ENCODE measurements around the gene MAMDC4. TPM values are rescaled to one million over a fixed set of nuclear protein-coding genes. Genes with fewer than 3 reads are reported as not detected.

Gene MAMDC4
- polyA plus RNA-seq, 3 donors: 0.07 to 5.2 TPM; not detected in 1

- H3K4me3 Mint-ChIP-seq: peak overlapping the region; percentile 80 to 92
- intact Hi-C loops (cut with micrococcal nuclease): no loop called here
- peaks cover 9% of the 10 kb centered on the region for H3K79me2 ChIP-seq (ENCODE audit: insufficient read depth, low read length)
These were observed 30.9 kb upstream of the MAMDC4 start for GRCh38 chr9:136820971-136821825.

GRCh38 chr9:136821826-136822544 is 30.2 kb upstream of the MAMDC4 start:
- peaks cover 0 to 7% of the 10 kb centered on the region in 2 donors for H3K27me3 ChIP-seq (ENCODE audit: control insufficient read depth in 2 of 2, insufficient read depth in 2 of 2, low read length in 2 of 2)
- DNase-seq: no peak
- H4K20me1 ChIP-seq (ENCODE audit: insufficient read depth, low read length): peaks cover 54% of the 10 kb centered on the region
- peaks cover 8 to 11% (median 10%) of the 10 kb centered on the region in 3 donors for H3K27me3 Mint-ChIP-seq (ENCODE audit: low read depth in 3 of 3)
- H3K9me3 Mint-ChIP-seq: peaks cover 0 to 2% (median 0%) of the 10 kb centered on the region in 7 donors
- peaks cover 9% of the 10 kb centered on the region for H3K4me1 Mint-ChIP-seq
- peaks cover 6 to 15% of the 10 kb centered on the region in 2 donors for H3K4me1 ChIP-seq (ENCODE audit: control insufficient read depth in 1 of 2, insufficient read depth in 2 of 2, low read length in 2 of 2)
- intact Hi-C loops (cut with micrococcal nuclease): no loop called here
- H3K36me3 Mint-ChIP-seq: peaks cover 43 to 67% of the 10 kb centered on the region in 2 donors
- peaks cover 5% of the 10 kb centered on the region for H3K79me2 ChIP-seq (ENCODE audit: insufficient read depth, low read length)
- H3K9me3 ChIP-seq (replicated peaks in 1 of 2; ENCODE audit: control insufficient read depth in 1 of 2, insufficient read depth in 1 of 2, low read length in 2 of 2): no peaks in the 10 kb centered on the region
- no peak overlapping the region for H3K27ac ChIP-seq (ENCODE audit: low read depth in 1 of 2, low read length in 2 of 2)
- H3K36me3 ChIP-seq (replicated peaks in 1 of 2; ENCODE audit: control insufficient read depth in 1 of 2, insufficient read depth in 2 of 2, low read length in 2 of 2): peaks cover 27 to 48% of the 10 kb centered on the region in 2 donors
- peak overlapping the region in 1 of 2 donors; percentile 64 for H3K4me3 Mint-ChIP-seq
- H3K9ac ChIP-seq (ENCODE audit: insufficient read depth, low read length, poor library complexity, severe bottlenecking): peak overlapping the region; percentile 43
- H3K4me3 ChIP-seq (replicated peaks in 1 of 3; ENCODE audit: low read depth in 2 of 3, low read length in 3 of 3): peak overlapping the region in 1 of 3 experiments; percentile 60
- WGBS (ENCODE audit: insufficient coverage): 76% methylated on average over 31 of the region's 42 CpGs
- no peak overlapping the region for H3K27ac Mint-ChIP-seq
- peak overlapping the region; percentile 67 for H3K4me2 ChIP-seq (replicated peaks; ENCODE audit: extremely low read depth, low read length, poor library complexity, severe bottlenecking)
- H2AFZ ChIP-seq (ENCODE audit: insufficient read depth, low read depth, low read length, poor library complexity, severe bottlenecking): no peak overlapping the region
- TF ChIP-seq, protein P1, sequence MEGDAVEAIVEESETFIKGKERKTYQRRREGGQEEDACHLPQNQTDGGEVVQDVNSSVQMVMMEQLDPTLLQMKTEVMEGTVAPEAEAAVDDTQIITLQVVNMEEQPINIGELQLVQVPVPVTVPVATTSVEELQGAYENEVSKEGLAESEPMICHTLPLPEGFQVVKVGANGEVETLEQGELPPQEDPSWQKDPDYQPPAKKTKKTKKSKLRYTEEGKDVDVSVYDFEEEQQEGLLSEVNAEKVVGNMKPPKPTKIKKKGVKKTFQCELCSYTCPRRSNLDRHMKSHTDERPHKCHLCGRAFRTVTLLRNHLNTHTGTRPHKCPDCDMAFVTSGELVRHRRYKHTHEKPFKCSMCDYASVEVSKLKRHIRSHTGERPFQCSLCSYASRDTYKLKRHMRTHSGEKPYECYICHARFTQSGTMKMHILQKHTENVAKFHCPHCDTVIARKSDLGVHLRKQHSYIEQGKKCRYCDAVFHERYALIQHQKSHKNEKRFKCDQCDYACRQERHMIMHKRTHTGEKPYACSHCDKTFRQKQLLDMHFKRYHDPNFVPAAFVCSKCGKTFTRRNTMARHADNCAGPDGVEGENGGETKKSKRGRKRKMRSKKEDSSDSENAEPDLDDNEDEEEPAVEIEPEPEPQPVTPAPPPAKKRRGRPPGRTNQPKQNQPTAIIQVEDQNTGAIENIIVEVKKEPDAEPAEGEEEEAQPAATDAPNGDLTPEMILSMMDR (IDR thresholded peaks at IDR 0.05): no peak

More at GRCh38 chr9:136820971-136821825, 30.9 kb upstream of the MAMDC4 start:
- Histone ChIP-seq H3K4me1 (ENCODE audit: control insufficient read depth in 1 of 2, insufficient read depth in 2 of 2, low read length in 2 of 2) (peaks cover 6 to 15% of the 10 kb centered on the region in 2 donors), H3K4me3 (replicated peaks in 1 of 3; ENCODE audit: low read depth in 2 of 3, low read length in 3 of 3) (peak overlapping the region; percentile 2 to 60 (median 9)), H3K9me3 (replicated peaks in 1 of 2; ENCODE audit: control insufficient read depth in 1 of 2, insufficient read depth in 1 of 2, low read length in 2 of 2) (no peaks in the 10 kb centered on the region), H3K9ac (ENCODE audit: insufficient read depth, low read length, poor library complexity, severe bottlenecking) (peak overlapping the region; percentile 43), H4K20me1 (ENCODE audit: insufficient read depth, low read length) (peaks cover 54% of the 10 kb centered on the region), H3K36me3 (replicated peaks in 1 of 2; ENCODE audit: control insufficient read depth in 1 of 2, insufficient read depth in 2 of 2, low read length in 2 of 2) (peaks cover 23 to 43% of the 10 kb centered on the region in 2 donors), H2AFZ (ENCODE audit: insufficient read depth, low read depth, low read length, poor library complexity, severe bottlenecking) (peak overlapping the region; percentile 53), H3K4me2 (replicated peaks; ENCODE audit: extremely low read depth, low read length, poor library complexity, severe bottlenecking) (peak overlapping the region; percentile 67), H3K27me3 (ENCODE audit: control insufficient read depth in 2 of 2, insufficient read depth in 2 of 2, low read length in 2 of 2) (peaks cover 0 to 7% of the 10 kb centered on the region in 2 donors), H3K27ac (ENCODE audit: low read depth in 1 of 2, low read length in 2 of 2) (no peak overlapping the region)
- DNase-seq: no peak
- 17% methylated on average over 83 of the region's 83 CpGs for WGBS (ENCODE audit: insufficient coverage)
- TF ChIP-seq, protein P1 (IDR thresholded peaks at IDR 0.05): no peak
- Mint-ChIP-seq H3K9me3 (peaks cover 0 to 2% (median 0%) of the 10 kb centered on the region in 7 donors), H3K27me3 (ENCODE audit: low read depth in 3 of 3) (peaks cover 8 to 12% (median 11%) of the 10 kb centered on the region in 3 donors), H3K36me3 (peaks cover 45 to 68% of the 10 kb centered on the region in 2 donors), H3K27ac (no peak overlapping the region), H3K4me1 (peaks cover 9% of the 10 kb centered on the region)

Data from CD14-positive monocyte (primary cell).